ENCODE data around the gene CCDC9.

Gene CCDC9

GRCh38 chr19:47305309-47305751 is 49.0 kb downstream of the CCDC9 start:
- Histone ChIP-seq H3K9me3 (ENCODE audit: low read length) (no peaks in the 10 kb centered on the region), H2AFZ (ENCODE audit: low read length) (no peak overlapping the region), H3F3A (ENCODE audit: insufficient read depth, low read length) (no peaks in the 10 kb centered on the region), H3K4me3 (ENCODE audit: low read depth, low read length, poor library complexity, severe bottlenecking) (no peak overlapping the region), H3K36me3 (ENCODE audit: insufficient read depth, low read length) (no peaks in the 10 kb centered on the region), H3K79me2 (ENCODE audit: insufficient read depth, low read length) (no peaks in the 10 kb centered on the region), H3K27me3 (ENCODE audit: insufficient read depth, low read length) (no peaks in the 10 kb centered on the region; the same call in 1 of the 2 replicates), H3K27ac (ENCODE audit: low read depth, low read length, poor library complexity, severe bottlenecking) (no peak overlapping the region), H3K4me2 (ENCODE audit: low read length) (no peak overlapping the region), H3K9me2 (ENCODE audit: low read depth, low read length) (no peaks in the 10 kb centered on the region), H3K4me1 (ENCODE audit: insufficient read depth, low read length, severe bottlenecking) (no peaks in the 10 kb centered on the region), H4K20me1 (ENCODE audit: insufficient read depth, low read length) (no peaks in the 10 kb centered on the region), H3K9ac (ENCODE audit: low read length) (no peak overlapping the region)
- no peak for TF ChIP-seq EZH2 (IDR thresholded peaks at IDR 0.05; ENCODE audit: borderline replicate concordance, low read length)
- TF ChIP-seq CTCF (IDR thresholded peaks at IDR 0.05; ENCODE audit: low read length): peak; percentile 98

GRCh38 chr19:47306303-47306702 is 50.0 kb downstream of the CCDC9 start:
- no peak for TF ChIP-seq EZH2 (IDR thresholded peaks at IDR 0.05; ENCODE audit: borderline replicate concordance, low read length)
- no peak for TF ChIP-seq CTCF (IDR thresholded peaks at IDR 0.05; ENCODE audit: low read length)
- Histone ChIP-seq H3K4me2 (ENCODE audit: low read length) (no peak overlapping the region), H3K9ac (ENCODE audit: low read length) (no peak overlapping the region), H3K9me2 (ENCODE audit: low read depth, low read length) (no peaks in the 10 kb centered on the region), H4K20me1 (ENCODE audit: insufficient read depth, low read length) (no peaks in the 10 kb centered on the region), H3K4me1 (ENCODE audit: insufficient read depth, low read length, severe bottlenecking) (no peaks in the 10 kb centered on the region), H3K27me3 (ENCODE audit: insufficient read depth, low read length) (no peaks in the 10 kb centered on the region; the same call in 1 of the 2 replicates), H3K4me3 (ENCODE audit: low read depth, low read length, poor library complexity, severe bottlenecking) (no peak overlapping the region), H3K36me3 (ENCODE audit: insufficient read depth, low read length) (no peaks in the 10 kb centered on the region), H2AFZ (ENCODE audit: low read length) (no peak overlapping the region), H3F3A (ENCODE audit: insufficient read depth, low read length) (no peaks in the 10 kb centered on the region), H3K9me3 (ENCODE audit: low read length) (no peaks in the 10 kb centered on the region), H3K27ac (ENCODE audit: low read depth, low read length, poor library complexity, severe bottlenecking) (no peak overlapping the region), H3K79me2 (ENCODE audit: insufficient read depth, low read length) (no peaks in the 10 kb centered on the region)

- Histone ChIP-seq H3K27me3 (ENCODE audit: insufficient read depth, low read length) (no peaks in the 10 kb centered on the region; the same call in 1 of the 2 replicates), H3K27ac (ENCODE audit: low read depth, low read length, poor library complexity, severe bottlenecking) (no peak overlapping the region), H3F3A (ENCODE audit: insufficient read depth, low read length) (no peaks in the 10 kb centered on the region), H3K36me3 (ENCODE audit: insufficient read depth, low read length) (no peaks in the 10 kb centered on the region), H3K4me2 (ENCODE audit: low read length) (no peak overlapping the region), H3K9ac (ENCODE audit: low read length) (no peak overlapping the region), H2AFZ (ENCODE audit: low read length) (no peak overlapping the region), H3K9me3 (ENCODE audit: low read length) (no peaks in the 10 kb centered on the region), H3K79me2 (ENCODE audit: insufficient read depth, low read length) (no peaks in the 10 kb centered on the region), H3K4me1 (ENCODE audit: insufficient read depth, low read length, severe bottlenecking) (no peaks in the 10 kb centered on the region), H3K9me2 (ENCODE audit: low read depth, low read length) (no peaks in the 10 kb centered on the region), H3K4me3 (ENCODE audit: low read depth, low read length, poor library complexity, severe bottlenecking) (no peak overlapping the region), H4K20me1 (ENCODE audit: insufficient read depth, low read length) (no peaks in the 10 kb centered on the region)
- TF ChIP-seq CTCF (IDR thresholded peaks at IDR 0.05; ENCODE audit: low read length): no peak
Observed at GRCh38 chr19:47309038-47309437, 52.7 kb downstream of the CCDC9 start.
